Measurements from ENCODE around the gene SERPINA6. TPM values are rescaled to one million over a fixed set of nuclear protein-coding genes. Genes with fewer than 3 reads are reported as not detected.

Gene SERPINA6
- total and polyA plus RNA-seq, 7 donors = not detected

- WGBS, 3 donors = 66 to 86% (median 86%) methylated on average over 3 of the region's 3 CpGs
Measured at GRCh38 chr14:94293578-94293924, 29.6 kb downstream of the SERPINA6 start.

DNA sequence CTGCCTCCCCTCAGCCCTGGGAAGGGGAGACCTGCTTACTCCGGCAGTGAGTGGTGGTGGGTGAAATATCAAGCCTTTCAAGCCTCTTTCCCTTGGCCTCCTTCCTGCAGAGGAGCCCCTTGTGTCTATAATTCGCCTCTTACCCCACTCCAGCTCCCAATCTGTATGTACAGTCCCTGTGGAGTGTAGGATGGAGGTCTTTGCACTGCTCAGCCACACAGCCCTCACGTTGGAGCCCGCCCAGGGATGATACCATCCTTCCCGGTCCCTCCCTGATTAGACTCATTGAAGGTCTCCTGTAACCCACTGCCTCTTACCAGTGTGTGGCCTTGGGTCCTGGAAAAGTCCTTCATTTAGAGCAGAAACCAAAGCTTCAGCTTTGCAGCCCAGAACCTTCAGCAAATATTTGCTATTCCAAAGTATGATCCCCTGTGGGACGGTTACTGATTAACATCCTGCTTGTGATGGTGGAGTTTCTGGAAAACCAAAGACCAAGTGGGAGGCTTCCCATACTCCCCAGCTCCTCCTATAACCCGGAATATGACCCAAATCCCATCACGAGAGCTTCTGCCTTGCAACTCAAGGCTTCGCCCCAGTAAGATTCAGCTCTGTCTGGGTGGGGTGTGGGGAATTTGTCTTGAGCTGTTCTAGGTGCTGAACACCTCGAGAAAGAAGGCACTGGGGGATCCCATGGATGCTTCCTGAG is 30.1 kb downstream of the SERPINA6 start, which contains the start of gene SERPINA10:
SERPINA10 (minus strand) TSS at position 397 of the 706 bp plus-strand sequence. CDS start 2,675 bp downstream, outside the sequence.
- Histone ChIP-seq H3K4me1 (no peaks in the 10 kb centered on the region), H3K27me3 (ENCODE audit: insufficient read depth in 3 of 3, low read length in 2 of 3) (peaks cover 0 to 7% (median 0%) of the 10 kb centered on the region in 3 donors), H3K4me3 (no peak within 1 kb of the TSS), H3K36me3 (ENCODE audit: insufficient read depth in 1 of 2, low read depth in 1 of 2) (no peaks in the 10 kb centered on the region), H3K27ac (no peak within 1 kb of the TSS), H3K9me3 (no peaks in the 10 kb centered on the region)
- no peak for ATAC-seq
- no peak for TF ChIP-seq CTCF (IDR thresholded peaks at IDR 0.05)
- WGBS, 3 donors = 65 to 71% (median 68%) methylated on average over 10 of the region's 10 CpGs
- DNase-seq = no peak
- intact Hi-C loops (cut with DNase I) = no loop called here

More at GRCh38 chr14:94293578-94293924, 29.6 kb downstream of the SERPINA6 start:
- H3K27me3 ChIP-seq (ENCODE audit: insufficient read depth in 3 of 3, low read length in 2 of 3) = peaks cover 0 to 7% (median 0%) of the 10 kb centered on the region in 3 donors
- no peaks in the 10 kb centered on the region for H3K36me3 ChIP-seq (ENCODE audit: insufficient read depth in 1 of 2, low read depth in 1 of 2)
- DNase-seq (no peak), ATAC-seq (no peak)
- no peak overlapping the region for H3K27ac ChIP-seq
- intact Hi-C loops (cut with DNase I) = no loop called here
- no peak overlapping the region for H3K4me3 ChIP-seq
- no peaks in the 10 kb centered on the region for H3K4me1 ChIP-seq
- TF ChIP-seq CTCF (IDR thresholded peaks at IDR 0.05) = no peak
- no peaks in the 10 kb centered on the region for H3K9me3 ChIP-seq

DNA sequence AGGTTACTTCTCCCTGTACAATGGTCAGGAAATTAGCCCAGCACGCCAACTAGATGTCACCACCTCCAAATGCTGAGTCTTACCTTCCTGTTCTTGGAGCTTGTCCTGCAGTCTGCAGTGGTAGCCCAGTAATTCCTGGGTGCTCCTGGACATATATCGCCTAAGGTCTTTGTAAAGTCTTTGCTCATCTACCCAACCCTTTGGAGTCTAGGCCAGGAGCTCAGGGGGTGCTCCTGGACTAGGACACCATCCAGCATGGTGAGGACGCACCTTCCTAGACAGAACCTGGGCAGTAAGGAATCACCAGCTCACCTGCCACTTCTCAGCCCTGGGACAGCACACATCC is 30.6 kb downstream of the SERPINA6 start:
- Histone ChIP-seq H3K4me3 (no peak overlapping the region), H3K9me3 (no peaks in the 10 kb centered on the region), H3K27me3 (ENCODE audit: insufficient read depth in 3 of 3, low read length in 2 of 3) (peaks cover 0 to 7% (median 0%) of the 10 kb centered on the region in 3 donors), H3K4me1 (no peaks in the 10 kb centered on the region), H3K36me3 (ENCODE audit: insufficient read depth in 1 of 2, low read depth in 1 of 2) (no peaks in the 10 kb centered on the region), H3K27ac (no peak overlapping the region)
- intact Hi-C loops (cut with DNase I) = no loop called here
- no peak for DNase-seq
- WGBS, 3 donors = 88 to 97% (median 95%) methylated on average over 3 of the region's 3 CpGs
- ATAC-seq = no peak
- TF ChIP-seq CTCF (IDR thresholded peaks at IDR 0.05) = no peak

DNA sequence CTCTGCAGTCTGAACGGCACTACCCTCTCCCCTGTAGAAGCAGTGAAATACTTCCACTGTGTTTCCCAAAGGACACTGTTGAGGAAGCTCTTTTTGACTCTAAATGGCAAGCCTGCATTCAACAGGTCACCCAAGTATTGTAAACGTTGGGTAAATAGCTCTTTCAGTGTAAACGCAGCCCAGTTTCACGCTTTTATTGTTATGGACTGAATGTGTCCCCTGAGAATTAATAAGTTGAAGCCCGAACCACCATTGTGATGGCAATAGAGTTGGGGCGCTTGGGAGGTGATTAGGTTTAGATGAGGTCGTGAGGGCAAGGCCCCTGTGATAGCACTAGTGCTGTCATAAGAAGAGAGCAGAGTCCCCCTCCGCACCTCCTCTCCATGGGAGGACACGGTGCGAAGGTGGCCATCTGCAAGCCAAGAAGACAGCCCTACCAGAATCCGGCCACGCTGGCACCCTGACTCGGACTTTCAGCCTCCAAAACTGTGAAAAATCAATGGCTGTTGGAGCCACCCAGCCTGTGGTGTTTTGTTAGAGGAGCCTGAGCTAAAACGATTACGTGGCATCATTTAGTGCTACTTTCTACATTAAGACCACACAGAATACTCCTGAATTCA is 31.1 kb downstream of the SERPINA6 start:
- Histone ChIP-seq H3K36me3 (ENCODE audit: insufficient read depth in 1 of 2, low read depth in 1 of 2) (no peaks in the 10 kb centered on the region), H3K9me3 (no peaks in the 10 kb centered on the region), H3K4me1 (no peaks in the 10 kb centered on the region), H3K27ac (no peak overlapping the region), H3K4me3 (no peak overlapping the region), H3K27me3 (ENCODE audit: insufficient read depth in 3 of 3, low read length in 2 of 3) (peaks cover 0 to 7% (median 2%) of the 10 kb centered on the region in 3 donors)
- intact Hi-C loops (cut with DNase I) = no loop called here
- ATAC-seq (no peak), DNase-seq (no peak)
- TF ChIP-seq CTCF (IDR thresholded peaks at IDR 0.05) = no peak
- WGBS, 3 donors = 71 to 74% (median 73%) methylated on average over 15 of the region's 15 CpGs
